ENCODE measurements around the gene ELOA2.

GRCh38 chr18:47036298-47036874 is 965 bp upstream of the ELOA2 start:
- TF ChIP-seq GATA2 (IDR thresholded peaks at IDR 0.05; ENCODE audit: low read depth, low read length) (no peak), GATA3 (IDR thresholded peaks at IDR 0.05; ENCODE audit: low read depth, low read length) (no peak)
